ENCODE results near the gene DRG2.

DRG2 gene

DNA sequence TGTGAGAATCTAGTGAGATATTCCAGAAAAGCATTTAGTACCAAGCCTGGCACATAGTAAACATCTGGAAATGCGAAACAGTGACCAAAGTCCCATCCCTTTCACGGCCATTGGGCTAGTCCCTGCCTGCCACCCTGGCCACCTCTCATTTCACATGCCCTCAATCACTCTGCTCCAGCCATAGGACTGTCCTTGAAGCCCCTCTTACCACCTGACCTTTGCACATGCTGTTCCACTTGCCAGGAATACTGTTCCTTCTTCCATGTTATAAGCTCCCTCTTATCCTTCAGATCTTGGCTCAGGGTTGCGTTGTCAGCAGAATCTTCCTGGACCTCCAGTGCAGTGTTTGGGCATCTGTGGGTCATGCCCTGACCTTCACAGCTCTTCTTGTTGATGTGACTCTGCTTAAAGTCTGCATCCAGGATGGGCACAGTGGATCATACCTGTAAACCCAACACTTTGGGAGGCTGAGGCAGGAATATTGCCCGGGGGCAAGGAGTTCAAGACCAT lies 22.9 kb downstream of the DRG2 start:
- H3K4me3 ChIP-seq (ENCODE audit: low read length, poor library complexity, severe bottlenecking): no peak overlapping the region
- H3K9me3 ChIP-seq (ENCODE audit: insufficient read depth, low read depth, low read length): no peaks in the 10 kb centered on the region
- peaks cover 5% of the 10 kb centered on the region for H3K4me1 ChIP-seq (ENCODE audit: insufficient read depth, low read length, poor library complexity, severe bottlenecking)
- no peak overlapping the region for H2AFZ ChIP-seq (ENCODE audit: low read length)
- H3K27me3 ChIP-seq (ENCODE audit: insufficient read depth, low read length, poor library complexity, severe bottlenecking): no peaks in the 10 kb centered on the region
- no peak overlapping the region for H3K4me2 ChIP-seq (ENCODE audit: low read depth, low read length, poor library complexity, severe bottlenecking)
- H3F3A ChIP-seq (ENCODE audit: low read depth): no peaks in the 10 kb centered on the region
- no peaks in the 10 kb centered on the region for H3K9me2 ChIP-seq (replicated peaks; ENCODE audit: low read depth, low read length)
- TF ChIP-seq CTCF (conservative IDR thresholded peaks at IDR 0.05; ENCODE audit: low read length): no peak
- no peak for TF ChIP-seq EZH2phosphoT487 (IDR thresholded peaks at IDR 0.05; ENCODE audit: borderline replicate concordance)
- H3K36me3 ChIP-seq (ENCODE audit: insufficient read depth, low read length): no peaks in the 10 kb centered on the region; the same call in 1 of the 2 replicates
- H4K20me1 ChIP-seq (ENCODE audit: insufficient read depth, low read length, poor library complexity, severe bottlenecking): no peaks in the 10 kb centered on the region
- no peaks in the 10 kb centered on the region for H3K79me2 ChIP-seq (ENCODE audit: insufficient read depth, low read length)
- no peak overlapping the region for H3K9ac ChIP-seq (ENCODE audit: low read depth, low read length, poor library complexity, severe bottlenecking)

DNA sequence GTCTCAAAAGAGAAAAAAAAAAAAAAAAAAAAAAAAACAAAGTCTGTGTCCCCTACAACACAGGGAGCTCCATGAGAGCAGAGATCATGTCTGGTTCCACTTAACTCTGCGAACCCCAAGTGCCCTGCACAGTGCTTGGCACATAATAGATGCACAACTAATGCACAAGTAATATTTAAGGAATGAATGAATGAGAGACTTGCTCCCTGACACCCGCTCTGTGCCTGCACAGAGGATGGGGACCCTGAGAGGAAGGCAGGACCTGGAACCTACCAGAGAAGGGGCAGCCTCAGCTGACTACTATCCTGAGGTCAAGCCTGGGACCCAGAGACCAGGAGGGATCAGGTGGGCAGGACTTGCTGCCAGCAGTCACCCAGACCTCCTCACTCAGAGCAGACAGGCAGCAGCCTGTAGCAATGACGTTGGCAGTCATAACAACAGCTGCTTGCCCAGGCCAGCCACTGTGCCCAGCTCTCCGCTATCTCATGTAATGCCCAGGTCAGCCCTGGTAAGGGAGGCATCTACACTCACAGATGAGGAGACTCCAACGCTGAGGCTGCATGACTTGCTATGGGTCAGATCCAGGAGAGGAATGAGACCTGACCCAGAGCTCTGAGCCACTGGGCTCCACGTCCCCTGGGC lies 23.7 kb downstream of the DRG2 start:
- Histone ChIP-seq H3K9ac (ENCODE audit: low read depth, low read length, poor library complexity, severe bottlenecking) (no peak overlapping the region), H3K9me2 (replicated peaks; ENCODE audit: low read depth, low read length) (no peaks in the 10 kb centered on the region), H2AFZ (ENCODE audit: low read length) (no peak overlapping the region), H4K20me1 (ENCODE audit: insufficient read depth, low read length, poor library complexity, severe bottlenecking) (no peaks in the 10 kb centered on the region), H3K9me3 (ENCODE audit: insufficient read depth, low read depth, low read length) (no peaks in the 10 kb centered on the region), H3K79me2 (ENCODE audit: insufficient read depth, low read length) (no peaks in the 10 kb centered on the region), H3K4me1 (ENCODE audit: insufficient read depth, low read length, poor library complexity, severe bottlenecking) (peaks cover 5% of the 10 kb centered on the region), H3K27me3 (ENCODE audit: insufficient read depth, low read length, poor library complexity, severe bottlenecking) (no peaks in the 10 kb centered on the region), H3K36me3 (ENCODE audit: insufficient read depth, low read length) (no peaks in the 10 kb centered on the region; the same call in 1 of the 2 replicates), H3F3A (ENCODE audit: low read depth) (no peaks in the 10 kb centered on the region), H3K4me2 (ENCODE audit: low read depth, low read length, poor library complexity, severe bottlenecking) (no peak overlapping the region), H3K4me3 (ENCODE audit: low read length, poor library complexity, severe bottlenecking) (no peak overlapping the region)
- TF ChIP-seq EZH2phosphoT487 (IDR thresholded peaks at IDR 0.05; ENCODE audit: borderline replicate concordance): no peak
- TF ChIP-seq CTCF (conservative IDR thresholded peaks at IDR 0.05; ENCODE audit: low read length): no peak

DNA sequence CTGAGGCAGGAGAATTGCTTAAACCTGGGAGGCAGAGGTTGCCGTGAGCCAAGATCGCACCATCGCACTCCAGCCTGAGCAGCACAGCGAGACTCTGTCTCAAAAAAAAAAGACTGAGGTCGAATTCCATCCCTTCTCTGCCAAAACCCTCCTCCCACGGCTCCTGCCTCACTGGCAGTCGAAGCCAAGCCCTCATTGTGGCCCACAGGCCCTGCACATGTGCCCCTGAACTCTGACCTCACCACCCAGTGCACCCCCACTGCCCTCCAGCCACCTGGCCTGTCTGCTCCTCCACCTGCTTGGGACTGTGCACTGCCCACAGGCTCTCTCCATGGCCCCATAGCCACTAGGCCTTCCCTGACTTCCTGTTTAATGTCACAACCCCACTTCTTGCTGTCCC lies 27.8 kb downstream of the DRG2 start:
- TF ChIP-seq EZH2phosphoT487 (IDR thresholded peaks at IDR 0.05; ENCODE audit: borderline replicate concordance) (no peak), CTCF (conservative IDR thresholded peaks at IDR 0.05; ENCODE audit: low read length) (no peak)
- Histone ChIP-seq H4K20me1 (ENCODE audit: insufficient read depth, low read length, poor library complexity, severe bottlenecking) (no peaks in the 10 kb centered on the region), H2AFZ (ENCODE audit: low read length) (no peak overlapping the region), H3K4me1 (ENCODE audit: insufficient read depth, low read length, poor library complexity, severe bottlenecking) (no peaks in the 10 kb centered on the region), H3K36me3 (ENCODE audit: insufficient read depth, low read length) (no peaks in the 10 kb centered on the region), H3K27me3 (ENCODE audit: insufficient read depth, low read length, poor library complexity, severe bottlenecking) (no peaks in the 10 kb centered on the region), H3F3A (ENCODE audit: low read depth) (no peaks in the 10 kb centered on the region), H3K79me2 (ENCODE audit: insufficient read depth, low read length) (no peaks in the 10 kb centered on the region), H3K9ac (ENCODE audit: low read depth, low read length, poor library complexity, severe bottlenecking) (no peak overlapping the region), H3K4me2 (ENCODE audit: low read depth, low read length, poor library complexity, severe bottlenecking) (no peak overlapping the region), H3K9me3 (ENCODE audit: insufficient read depth, low read depth, low read length) (no peaks in the 10 kb centered on the region), H3K9me2 (replicated peaks; ENCODE audit: low read depth, low read length) (no peaks in the 10 kb centered on the region), H3K4me3 (ENCODE audit: low read length, poor library complexity, severe bottlenecking) (no peak overlapping the region)
